HG03457 (cell line): ENCODE measurements around the gene CSRP3.

ENCODE experiments used
- ATAC-seq: cut with Tn5 transposase; IDR thresholded peaks from one replicate; pipeline ENCODE4 v1.9.1; 2021; ENCODE audit warnings: moderate number of reproducible peaks; ENCODE audit not compliant: unreplicated experiment

Gene CSRP3

GRCh38 chr11:19226378-19227195, 24.8 kb upstream of the CSRP3 start:
- ATAC-seq: no peak

GRCh38 chr11:19225581-19225980, 23.8 kb upstream of the CSRP3 start:
- ATAC-seq: no peak

- no peak for ATAC-seq
Measured at GRCh38 chr11:19225123-19225522, 23.3 kb upstream of the CSRP3 start.

GRCh38 chr11:19220903-19221724, 19.3 kb upstream of the CSRP3 start:
- ATAC-seq: no peak

- no peak for ATAC-seq
Measured at GRCh38 chr11:19218786-19219460, 17.1 kb upstream of the CSRP3 start.

- ATAC-seq: no peak
Measured at GRCh38 chr11:19218216-19218615, 16.4 kb upstream of the CSRP3 start.

GRCh38 chr11:19216709-19217374, 15.1 kb upstream of the CSRP3 start:
- ATAC-seq: no peak

- no peak for ATAC-seq
Measured at GRCh38 chr11:19216021-19216420, 14.2 kb upstream of the CSRP3 start.

- no peak for ATAC-seq
Measured at GRCh38 chr11:19209617-19210370, 8.0 kb upstream of the CSRP3 start.

GRCh38 chr11:19208959-19209546, 7.3 kb upstream of the CSRP3 start:
- ATAC-seq: no peak

GRCh38 chr11:19208181-19208580, 6.4 kb upstream of the CSRP3 start:
- no peak for ATAC-seq

- ATAC-seq: no peak
Measured at GRCh38 chr11:19204836-19205235, 3.1 kb upstream of the CSRP3 start.

GRCh38 chr11:19200410-19201201, 1.2 kb downstream of the CSRP3 start:
- no peak for ATAC-seq

- no peak for ATAC-seq
Measured at GRCh38 chr11:19199771-19200170, 2.0 kb downstream of the CSRP3 start.

- no peak for ATAC-seq
Measured at GRCh38 chr11:19199048-19199447, 2.7 kb downstream of the CSRP3 start.

GRCh38 chr11:19196432-19196831, 5.4 kb downstream of the CSRP3 start:
- ATAC-seq: no peak

GRCh38 chr11:19194620-19195308, 7.0 kb downstream of the CSRP3 start:
- ATAC-seq: no peak

GRCh38 chr11:19193916-19194315, 7.9 kb downstream of the CSRP3 start:
- ATAC-seq: no peak
